BJ (cell line): ENCODE measurements around the gene KCNH4. TPM values are rescaled to one million over a fixed set of nuclear protein-coding genes. Genes with fewer than 3 reads are reported as not detected.
"Not testable (repeated sequence)": the region's sequence is repeated elsewhere in the genome, so short reads cannot be mapped to it uniquely, and the experiment has no call there.

Source experiments
- CTCF ChIA-PET: fragments of 350-600 bp; formaldehyde crosslinking; extraction: SDS; loops from one replicate; lab custom pipeline; 2021; ENCODE audit warnings: antibody characterized with exemption, inconsistent platforms; lab: Yijun Ruan, JAX
- POLR2A ChIA-PET: fragments of 300-600 bp; sonication (Branson Sonifier 250); formaldehyde crosslinking; extraction: SDS; loops from one replicate; lab custom pipeline; 2021; ENCODE audit warnings: antibody characterized with exemption; lab: Charles Lee
- DNase-seq: peaks from one replicate; pipeline ENCODE4 v3.0.0-alpha.2; 2011; ENCODE audit warnings: low read depth
- H3K27me3 ChIP-seq: 2 replicates; pipeline ENCODE4 v1.6.0; 2011; ENCODE audit warnings: low read length; ENCODE audit not compliant: control insufficient read depth, insufficient read depth
- H3K36me3 ChIP-seq: 2 replicates; pipeline ENCODE4 v1.5.1; 2011; ENCODE audit warnings: low read length; ENCODE audit not compliant: control insufficient read depth, insufficient read depth
- H3K4me3 ChIP-seq: 2 replicates; pipeline ENCODE4 v1.5.1; 2011; ENCODE audit warnings: low read depth, mild to moderate bottlenecking, control low read depth, low read length
- polyA plus RNA-seq: library from polyadenylated mRNA; depleted of rRNA; stranded (reverse); fragments of >200 nt; gene quantifications from 2 replicates; pipeline ENCODE4 v1.2.3, GENCODE V29; 2011
- TF ChIP-seq, protein P1 (sequence below): IDR thresholded peaks from 2 replicates; pipeline ENCODE4 v1.5.1; 2011; ENCODE audit warnings: low read depth, mild to moderate bottlenecking, control low read depth, inconsistent platforms, low read length, moderate library complexity; ENCODE audit not compliant: insufficient read depth

The KCNH4 gene
- polyA plus RNA-seq, 1 experiment: 0.07 TPM

GRCh38 chr17:42159796-42160530 lies 21.0 kb downstream of the KCNH4 start:
- ChIA-PET CTCF (no interaction called here), POLR2A (interaction anchor here (0.6 kb wide), 1 partner anchor 512 kb away, joined by 20 read pairs; no protein-coding TSS in a partner anchor)
- DNase-seq: no peak
- no peak overlapping the region for H3K4me3 ChIP-seq
- H3K27me3 ChIP-seq: no peaks in the 10 kb centered on the region
- no peaks in the 10 kb centered on the region for H3K36me3 ChIP-seq
- TF ChIP-seq, protein P1, sequence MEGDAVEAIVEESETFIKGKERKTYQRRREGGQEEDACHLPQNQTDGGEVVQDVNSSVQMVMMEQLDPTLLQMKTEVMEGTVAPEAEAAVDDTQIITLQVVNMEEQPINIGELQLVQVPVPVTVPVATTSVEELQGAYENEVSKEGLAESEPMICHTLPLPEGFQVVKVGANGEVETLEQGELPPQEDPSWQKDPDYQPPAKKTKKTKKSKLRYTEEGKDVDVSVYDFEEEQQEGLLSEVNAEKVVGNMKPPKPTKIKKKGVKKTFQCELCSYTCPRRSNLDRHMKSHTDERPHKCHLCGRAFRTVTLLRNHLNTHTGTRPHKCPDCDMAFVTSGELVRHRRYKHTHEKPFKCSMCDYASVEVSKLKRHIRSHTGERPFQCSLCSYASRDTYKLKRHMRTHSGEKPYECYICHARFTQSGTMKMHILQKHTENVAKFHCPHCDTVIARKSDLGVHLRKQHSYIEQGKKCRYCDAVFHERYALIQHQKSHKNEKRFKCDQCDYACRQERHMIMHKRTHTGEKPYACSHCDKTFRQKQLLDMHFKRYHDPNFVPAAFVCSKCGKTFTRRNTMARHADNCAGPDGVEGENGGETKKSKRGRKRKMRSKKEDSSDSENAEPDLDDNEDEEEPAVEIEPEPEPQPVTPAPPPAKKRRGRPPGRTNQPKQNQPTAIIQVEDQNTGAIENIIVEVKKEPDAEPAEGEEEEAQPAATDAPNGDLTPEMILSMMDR: no peak

- DNase-seq: no peak
- CTCF ChIA-PET: interaction anchor here (0.9 to 1.2 kb wide), 3 partner anchors 10 to 28 kb away, joined by 3 read pairs; no protein-coding TSS in a partner anchor
- POLR2A ChIA-PET: no interaction called here
- peak overlapping the region; percentile 40 for H3K4me3 ChIP-seq
- H3K27me3 ChIP-seq: no peaks in the 10 kb centered on the region
- TF ChIP-seq, protein P1: no peak
- H3K36me3 ChIP-seq: peaks cover 1% of the 10 kb centered on the region; the same call in 1 of the 2 replicates
These were observed 25.3 kb downstream of the KCNH4 start for GRCh38 chr17:42155614-42156045.

GRCh38 chr17:42153919-42154742 lies 26.8 kb downstream of the KCNH4 start:
- DNase-seq: no peak
- no peaks in the 10 kb centered on the region for H3K27me3 ChIP-seq
- ChIA-PET POLR2A (interaction anchor here (0.5 kb wide), 1 partner anchor 266 kb away, joined by 3 read pairs; no protein-coding TSS in a partner anchor), CTCF (interaction anchor here (0.9 to 2.0 kb wide), 2 partner anchors 11 to 17 kb away, joined by 3 to 5 read pairs; no protein-coding TSS in a partner anchor)
- peak overlapping the region; percentile 98 for H3K4me3 ChIP-seq
- TF ChIP-seq, protein P1: no peak
- H3K36me3 ChIP-seq: peaks cover 1% of the 10 kb centered on the region; the same call in 1 of the 2 replicates

DNA sequence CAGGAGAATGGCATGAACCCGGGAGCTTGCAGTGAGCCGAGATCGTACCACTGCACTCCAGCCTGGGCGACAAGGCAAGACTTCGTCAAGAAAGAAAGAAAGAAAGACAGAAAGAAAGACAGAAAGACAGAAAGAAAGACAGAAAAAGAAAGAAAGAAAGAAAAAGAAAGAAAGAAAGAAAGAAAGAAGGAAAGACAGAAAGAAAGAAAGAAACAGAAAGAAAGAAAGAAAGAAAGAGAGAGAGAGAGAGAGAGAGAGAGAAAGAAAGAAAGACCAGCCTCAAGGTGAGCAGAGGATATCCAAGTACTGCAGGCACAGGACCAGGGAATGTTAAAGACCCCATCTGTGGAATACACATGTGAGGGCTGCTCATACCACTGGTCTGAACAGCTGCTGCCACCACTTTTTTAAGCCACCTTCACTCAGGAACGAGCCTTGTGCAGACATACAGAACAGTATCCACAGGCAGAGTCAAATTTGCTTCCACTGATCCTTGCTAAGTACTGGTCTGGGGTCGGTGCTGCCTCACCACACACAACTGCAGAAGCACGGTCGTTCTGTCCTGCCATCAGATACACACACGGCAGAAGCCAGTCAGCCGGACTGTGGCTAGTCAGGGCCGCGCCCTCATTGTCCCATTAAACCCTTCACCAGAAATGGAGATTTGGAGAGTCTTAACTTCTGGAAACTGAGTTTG lies 33.9 kb downstream of the KCNH4 start:
- Histone ChIP-seq H3K36me3 (peaks cover 7% of the 10 kb centered on the region; the same call in 1 of the 2 replicates), H3K4me3 (no peak overlapping the region), H3K27me3 (no peaks in the 10 kb centered on the region)
- DNase-seq: no peak
- ChIA-PET CTCF (no interaction called here), POLR2A (no interaction called here)
- TF ChIP-seq, protein P1: no peak

- not testable (repeated sequence) for H3K4me3 ChIP-seq, H3K36me3 ChIP-seq, H3K27me3 ChIP-seq, DNase-seq
- ChIA-PET POLR2A (interaction anchor here (0.6 to 1.0 kb wide), 2 partner anchors 9 to 130 kb away, joined by 3 read pairs; no protein-coding TSS in a partner anchor), CTCF (interaction anchor here (1.3 kb wide), 1 partner anchor 10 kb away, joined by 5 read pairs; no protein-coding TSS in a partner anchor)
These were observed 37.8 kb downstream of the KCNH4 start for GRCh38 chr17:42143138-42143537.
